Calu3 (cell line): ENCODE results near the gene CAPRIN2. TPM values are rescaled to one million over a fixed set of nuclear protein-coding genes. Genes with fewer than 3 reads are reported as not detected.
A peak's percentile ranks its signal among the peaks of the same experiment; 100 is the strongest.

Experiments used
- BruUV-seq: library from RNA; stranded (reverse); fragments of 400-500 nt; replicated peaks from 2 replicates; lab custom pipeline; 2021; lab: Mats Ljungman, UMichigan
- CTCF ChIA-PET: fragments of 300-600 bp; sonication (Branson Sonifier 250); formaldehyde crosslinking; loops from one replicate; lab custom pipeline; 2022; ENCODE audit warnings: antibody characterized with exemption; lab: Charles Lee
- DNase-seq: peaks from one replicate; pipeline ENCODE4 v3.0.0; 2022
- H3K27ac Mint-ChIP-seq: one replicate; pipeline ENCODE4 v1.8.0; 2022; ENCODE audit warnings: mixed read lengths; ENCODE audit not compliant: unreplicated experiment
- H3K27me3 Mint-ChIP-seq: one replicate; pipeline ENCODE4 v1.8.0; 2022; ENCODE audit warnings: mixed read lengths; ENCODE audit not compliant: unreplicated experiment
- H3K36me3 Mint-ChIP-seq: one replicate; pipeline ENCODE4 v1.8.0; 2022; ENCODE audit warnings: mild to moderate bottlenecking, moderate library complexity, mixed read lengths; ENCODE audit not compliant: insufficient read depth, unreplicated experiment
- H3K4me1 Mint-ChIP-seq: one replicate; pipeline ENCODE4 v1.8.0; 2022; ENCODE audit warnings: mild to moderate bottlenecking, low read depth, mixed read lengths; ENCODE audit not compliant: unreplicated experiment
- H3K4me3 Mint-ChIP-seq: one replicate; pipeline ENCODE4 v1.8.0; 2022; ENCODE audit warnings: mild to moderate bottlenecking, low read depth, moderate library complexity, mixed read lengths; ENCODE audit not compliant: unreplicated experiment
- H3K9me3 Mint-ChIP-seq: one replicate; pipeline ENCODE4 v1.8.0; 2022; ENCODE audit warnings: low read depth, mixed read lengths; ENCODE audit not compliant: unreplicated experiment
- CTCF ChIP-seq: fragments of 200-600 bp; IDR thresholded peaks from one replicate; pipeline ENCODE4 v1.8.0; 2022; ENCODE audit warnings: antibody characterized with exemption; ENCODE audit not compliant: unreplicated experiment
- intact Hi-C: fragments of 100-400 bp; cut with micrococcal nuclease; formaldehyde crosslinking; loops from one replicate; pipeline ENCODE4 v1.10.0; 2022; ENCODE audit not compliant: unreplicated experiment
- total RNA-seq: library from RNA; stranded (reverse); gene quantifications from 2 replicates; pipeline ENCODE4 v1.2.3, GENCODE V29; 2022

Gene CAPRIN2
- total RNA-seq, 1 experiment from 2014 or later: 52.2 TPM

- H3K36me3 Mint-ChIP-seq: peaks cover 32% of the 10 kb centered on the region
- TF ChIP-seq CTCF: no peak
- CTCF ChIA-PET: interaction anchor here (1.2 to 5.5 kb wide), 2 partner anchors 40 to 51 kb away, joined by 6 to 36 read pairs; no protein-coding TSS in a partner anchor
- H3K4me3 Mint-ChIP-seq: peak overlapping the region; percentile 92
- H3K27ac Mint-ChIP-seq: peak overlapping the region; percentile 64
- BruUV-seq: no TSS peak
- no peak for DNase-seq
- H3K27me3 Mint-ChIP-seq: no peaks in the 10 kb centered on the region
- intact Hi-C loops: loop anchor here (1.0 to 5.0 kb wide), 2 partner anchors 40 to 452 kb away; no protein-coding TSS in a partner anchor
- peaks cover 21% of the 10 kb centered on the region for H3K4me1 Mint-ChIP-seq
- H3K9me3 Mint-ChIP-seq: no peaks in the 10 kb centered on the region
Measured at GRCh38 chr12:30755395-30755762, 628 bp upstream of the CAPRIN2 start.

GRCh38 chr12:30754383-30754749 lies 385 bp downstream of the CAPRIN2 start:
- peaks cover 35% of the 10 kb centered on the region for H3K36me3 Mint-ChIP-seq
- no peak for DNase-seq
- peak overlapping the region; percentile 92 for H3K4me3 Mint-ChIP-seq
- H3K27ac Mint-ChIP-seq: peak overlapping the region; percentile 62
- intact Hi-C loops: loop anchor here (5.0 kb wide), 1 partner anchor 37 kb away; no protein-coding TSS in a partner anchor
- TF ChIP-seq CTCF: no peak
- no peaks in the 10 kb centered on the region for H3K9me3 Mint-ChIP-seq
- H3K27me3 Mint-ChIP-seq: no peaks in the 10 kb centered on the region
- no TSS peak for BruUV-seq
- CTCF ChIA-PET: interaction anchor here (0.8 to 5.5 kb wide), 5 partner anchors 31 to 1234 kb away, joined by 3 to 36 read pairs (median 5); partner anchors contain the start of gene IPO8
- H3K4me1 Mint-ChIP-seq: peaks cover 31% of the 10 kb centered on the region

- Mint-ChIP-seq H3K36me3 (peaks cover 39% of the 10 kb centered on the region), H3K9me3 (no peaks in the 10 kb centered on the region), H3K4me3 (peak overlapping the region; percentile 92), H3K27me3 (no peaks in the 10 kb centered on the region), H3K4me1 (peaks cover 36% of the 10 kb centered on the region), H3K27ac (peak overlapping the region; percentile 62)
- no peak for TF ChIP-seq CTCF
- intact Hi-C loops: loop anchor here (1.0 to 5.0 kb wide), 2 partner anchors 37 to 53 kb away; no protein-coding TSS in a partner anchor
- DNase-seq: peak; percentile 1
- CTCF ChIA-PET: interaction anchor here (0.5 to 5.5 kb wide), 6 partner anchors 30 to 1234 kb away, joined by 3 to 36 read pairs (median 4); partner anchors contain the start of gene IPO8
- BruUV-seq: no TSS peak
Measured at GRCh38 chr12:30753751-30754382, 884 bp downstream of the CAPRIN2 start.

- CTCF ChIA-PET: interaction anchor here (0.5 to 5.5 kb wide), 4 partner anchors 30 to 865 kb away, joined by 3 to 36 read pairs (median 6); partner anchors contain the start of gene IPO8
- peak; percentile 60 for DNase-seq
- BruUV-seq: TSS peak; percentile 45
- Mint-ChIP-seq H3K4me1 (peaks cover 40% of the 10 kb centered on the region), H3K9me3 (no peaks in the 10 kb centered on the region), H3K36me3 (peaks cover 41% of the 10 kb centered on the region), H3K4me3 (peak overlapping the region; percentile 92), H3K27me3 (no peaks in the 10 kb centered on the region), H3K27ac (peak overlapping the region; percentile 62)
- intact Hi-C loops: loop anchor here (1.0 to 5.0 kb wide), 2 partner anchors 36 to 54 kb away; no protein-coding TSS in a partner anchor
- peak; percentile 26 for TF ChIP-seq CTCF
Measured at GRCh38 chr12:30753233-30753632, 1.5 kb downstream of the CAPRIN2 start.
